ENCODE results near the gene REPS1. TPM values are rescaled to one million over a fixed set of nuclear protein-coding genes. Genes with fewer than 3 reads are reported as not detected.

REPS1 gene
- total RNA-seq, 2 donors from 2014 or later: 38.6 to 97.1 TPM

- TF ChIP-seq CTCF (IDR thresholded peaks at IDR 0.05) (no peak), POLR2A (IDR thresholded peaks at IDR 0.05) (no peak), POLR2AphosphoS5 (IDR thresholded peaks at IDR 0.05) (no peak)
- no peak overlapping the region for H3K27ac ChIP-seq
- H3K4me3 ChIP-seq: no peak overlapping the region
- no peaks in the 10 kb centered on the region for H3K36me3 ChIP-seq
- WGBS: 45% methylated on average over 4 of the region's 4 CpGs
- H3K4me1 ChIP-seq (replicated peaks): peaks cover 4% of the 10 kb centered on the region
- intact Hi-C loops (cut with DNase I): no loop called here
- no peaks in the 10 kb centered on the region for H3K27me3 ChIP-seq (replicated peaks; ENCODE audit: insufficient read depth)
- no peak for DNase-seq (ENCODE audit: low spot score)
- H3K9me3 ChIP-seq: no peaks in the 10 kb centered on the region
Measured at GRCh38 chr6:138965291-138965874, 22.7 kb downstream of the REPS1 start.

GRCh38 chr6:138964012-138964411 is 24.0 kb downstream of the REPS1 start:
- H3K4me3 ChIP-seq: no peak overlapping the region
- no peak overlapping the region for H3K27ac ChIP-seq
- no peaks in the 10 kb centered on the region for H3K36me3 ChIP-seq
- 97% methylated on average over 1 of the region's 1 CpG for WGBS
- TF ChIP-seq CTCF (IDR thresholded peaks at IDR 0.05): no peak
- no peak for TF ChIP-seq POLR2A (IDR thresholded peaks at IDR 0.05)
- no peak for TF ChIP-seq POLR2AphosphoS5 (IDR thresholded peaks at IDR 0.05)
- no peak for DNase-seq (ENCODE audit: low spot score)
- H3K4me1 ChIP-seq (replicated peaks): peaks cover 4% of the 10 kb centered on the region
- H3K9me3 ChIP-seq: no peaks in the 10 kb centered on the region
- no peaks in the 10 kb centered on the region for H3K27me3 ChIP-seq (replicated peaks; ENCODE audit: insufficient read depth)
- intact Hi-C loops (cut with DNase I): no loop called here

GRCh38 chr6:138963531-138963930 is 24.5 kb downstream of the REPS1 start:
- Histone ChIP-seq H3K27me3 (replicated peaks; ENCODE audit: insufficient read depth) (no peaks in the 10 kb centered on the region), H3K27ac (no peak overlapping the region), H3K4me3 (no peak overlapping the region), H3K4me1 (replicated peaks) (peaks cover 4% of the 10 kb centered on the region), H3K9me3 (no peaks in the 10 kb centered on the region), H3K36me3 (no peaks in the 10 kb centered on the region)
- no peak for DNase-seq (ENCODE audit: low spot score)
- intact Hi-C loops (cut with DNase I): no loop called here
- no peak for TF ChIP-seq POLR2AphosphoS5 (IDR thresholded peaks at IDR 0.05)
- TF ChIP-seq POLR2A (IDR thresholded peaks at IDR 0.05): no peak
- 61% methylated on average over 3 of the region's 3 CpGs for WGBS

- intact Hi-C loops (cut with DNase I): no loop called here
- 97% methylated on average over 3 of the region's 3 CpGs for WGBS
- Histone ChIP-seq H3K4me1 (replicated peaks) (peaks cover 4% of the 10 kb centered on the region), H3K27me3 (replicated peaks; ENCODE audit: insufficient read depth) (no peaks in the 10 kb centered on the region), H3K9me3 (no peaks in the 10 kb centered on the region), H3K4me3 (no peak overlapping the region), H3K36me3 (no peaks in the 10 kb centered on the region), H3K27ac (no peak overlapping the region)
- TF ChIP-seq CTCF (IDR thresholded peaks at IDR 0.05) (no peak), POLR2A (IDR thresholded peaks at IDR 0.05) (no peak), POLR2AphosphoS5 (IDR thresholded peaks at IDR 0.05) (no peak)
- no peak for DNase-seq (ENCODE audit: low spot score)
Measured at GRCh38 chr6:138963119-138963518, 24.9 kb downstream of the REPS1 start.

GRCh38 chr6:138959521-138959920 is 28.5 kb downstream of the REPS1 start:
- Histone ChIP-seq H3K4me3 (no peak overlapping the region), H3K36me3 (no peaks in the 10 kb centered on the region), H3K27me3 (replicated peaks; ENCODE audit: insufficient read depth) (no peaks in the 10 kb centered on the region), H3K27ac (no peak overlapping the region), H3K9me3 (no peaks in the 10 kb centered on the region), H3K4me1 (replicated peaks) (no peaks in the 10 kb centered on the region)
- TF ChIP-seq POLR2A (IDR thresholded peaks at IDR 0.05) (no peak), POLR2AphosphoS5 (IDR thresholded peaks at IDR 0.05) (no peak), CTCF (IDR thresholded peaks at IDR 0.05) (no peak)
- 92% methylated on average over 3 of the region's 3 CpGs for WGBS
- no peak for DNase-seq (ENCODE audit: low spot score)
- intact Hi-C loops (cut with DNase I): no loop called here

Measured in prostate gland (tissue), 2 donors.